HCT116 (cell line): Measurements from ENCODE around the gene CAMKK1. TPM values are rescaled to one million over a fixed set of nuclear protein-coding genes. Genes with fewer than 3 reads are reported as not detected.

Source experiments
- ATAC-seq: fragments of 200-7000 bp; cut with Tn5 transposase; 2 replicates; pipeline ENCODE4 v1.9.1; 2020; ENCODE audit warnings: mild to moderate bottlenecking, moderate library complexity
- BruUV-seq: library from RNA; stranded (reverse); fragments of 400-500 nt; replicated peaks from 2 replicates; lab custom pipeline; 2021; lab: Mats Ljungman, UMichigan
- CTCF ChIA-PET: fragments of 300-600 bp; sonication (Branson Sonifier 250); formaldehyde crosslinking; loops from one replicate; lab custom pipeline; 2021; ENCODE audit warnings: antibody characterized with exemption; lab: Charles Lee
- POLR2A ChIA-PET: fragments of 300-600, 350-600 bp; sonication (Branson Sonifier 250); formaldehyde crosslinking; loops from one replicate; lab custom pipeline; 2021; ENCODE audit warnings: antibody characterized with exemption; lab: Charles Lee
- RAD21 ChIA-PET, 2 experiments: fragments of 300-600 bp; sonication (Branson Sonifier 250); formaldehyde crosslinking; loops; one replicate each; lab custom pipeline; 2023; ENCODE audit warnings: low total read pairs in 2 of 2; ENCODE audit not compliant: uncharacterized antibody in 2 of 2, unreplicated experiment in 2 of 2, low non-redundant PET in 1 of 2; lab: Charles Lee
- DNase-seq: peaks from one replicate; pipeline ENCODE4 v3.0.0-alpha.2; 2010; ENCODE audit warnings: low read depth, low spot score
- H2AFZ ChIP-seq: fragments of 200-600 bp; shearing (Covaris generic), sonication (generic); 2 replicates; pipeline ENCODE4 v1.6.1; 2017; ENCODE audit warnings: low read depth, mixed run types, mixed read lengths, antibody characterized with exemption, low read length; ENCODE audit not compliant: poor library complexity, severe bottlenecking
- H3K27ac ChIP-seq: 2 replicates; pipeline ENCODE4 v1.5.1; 2012; ENCODE audit warnings: low read depth, low read length
- H3K27me3 ChIP-seq: fragments of 200-600 bp; sonication (generic); 2 replicates; pipeline ENCODE4 v1.6.1; 2016; ENCODE audit warnings: mixed run types, low read length, mixed read lengths; ENCODE audit not compliant: insufficient read depth
- H3K36me3 ChIP-seq, 2 experiments: fragments of 200-500 bp in 1 of 2; fragments of 200-600 bp in 1 of 2; sonication (Bioruptor generic) in 1 of 2; sonication (generic) in 1 of 2; 2 replicates each; pipeline versions ENCODE4 v1.5.1 to v1.6.1; 2014 to 2016; ENCODE audit warnings: low read length in 2 of 2, inconsistent platforms in 1 of 2, mixed read lengths in 1 of 2, mixed run types in 1 of 2; ENCODE audit not compliant: insufficient read depth in 2 of 2, control insufficient read depth in 1 of 2
- H3K4me1 ChIP-seq, 2 experiments: fragments of 200-600 bp in 1 of 2; sonication (generic) in 1 of 2; 2 replicates each; pipeline versions ENCODE4 v1.5.1 to v1.6.1; 2012 to 2017; ENCODE audit warnings: low read length in 2 of 2, inconsistent platforms in 1 of 2, mild to moderate bottlenecking in 1 of 2, mixed read lengths in 1 of 2, mixed run types in 1 of 2, moderate library complexity in 1 of 2; ENCODE audit not compliant: insufficient read depth in 2 of 2, control insufficient read depth in 1 of 2
- H3K4me2 ChIP-seq: fragments of 200-600 bp; sonication (generic); 2 replicates; pipeline ENCODE4 v1.6.1; 2017; ENCODE audit warnings: mixed run types, low read length, mixed read lengths
- H3K4me3 ChIP-seq, 2 experiments: fragments of 200-600 bp in 1 of 2; sonication (generic) in 1 of 2; replicated peaks in 1 of 2; 2 replicates each; pipeline ENCODE4 v1.5.1; 2011 to 2016; ENCODE audit warnings: low read length in 2 of 2, control low read depth in 1 of 2, low read depth in 1 of 2, mild to moderate bottlenecking in 1 of 2, mixed read lengths in 1 of 2, mixed run types in 1 of 2
- H3K79me2 ChIP-seq: fragments of 200-600 bp; sonication (generic); 2 replicates; pipeline ENCODE4 v1.6.1; 2017; ENCODE audit warnings: mild to moderate bottlenecking, mixed run types, low read length, moderate library complexity, mixed read lengths; ENCODE audit not compliant: insufficient read depth
- H3K9ac ChIP-seq: fragments of 200-600 bp; sonication (generic); 2 replicates; pipeline ENCODE4 v1.6.1; 2016; ENCODE audit warnings: low read length, mixed read lengths
- H3K9me2 ChIP-seq: fragments of 200-600 bp; sonication (generic), shearing (Covaris generic); 2 replicates; pipeline ENCODE4 v1.6.1; 2017; ENCODE audit warnings: mixed run types, mild to moderate bottlenecking, moderate library complexity; ENCODE audit not compliant: insufficient read depth
- H3K9me3 ChIP-seq, 2 experiments: fragments of 200-500 bp in 1 of 2; fragments of 200-600 bp in 1 of 2; sonication (Bioruptor generic) in 1 of 2; sonication (generic) in 1 of 2; 2 replicates each; pipeline ENCODE4 v1.6.1; 2014 to 2017; ENCODE audit warnings: low read length in 2 of 2, mixed read lengths in 2 of 2, inconsistent platforms in 1 of 2, low read depth in 1 of 2, mild to moderate bottlenecking in 1 of 2, mixed run types in 1 of 2, moderate library complexity in 1 of 2; ENCODE audit not compliant: control insufficient read depth in 1 of 2, insufficient read depth in 1 of 2
- H4K20me1 ChIP-seq: fragments of 200-600 bp; sonication (generic), shearing (Covaris generic); 2 replicates; pipeline ENCODE4 v1.6.1; 2017; ENCODE audit warnings: mixed run types, mild to moderate bottlenecking, moderate library complexity; ENCODE audit not compliant: insufficient read depth
- ATF3 ChIP-seq: IDR thresholded peaks from 2 replicates; pipeline ENCODE4 v1.6.1; 2012
- CBX3 ChIP-seq: IDR thresholded peaks from 2 replicates; pipeline ENCODE4 v1.6.1; 2012; ENCODE audit warnings: low read depth
- CEBPB ChIP-seq: IDR thresholded peaks from 2 replicates; pipeline ENCODE4 v1.6.1; 2012; ENCODE audit warnings: low read depth
- EGR1 ChIP-seq: IDR thresholded peaks from 2 replicates; pipeline ENCODE4 v1.6.1; 2012; ENCODE audit warnings: low read depth
- EZH2phosphoT487 ChIP-seq: fragments of 200-600 bp; IDR thresholded peaks from 2 replicates; pipeline ENCODE4 v1.6.1; 2018; ENCODE audit warnings: antibody characterized with exemption, borderline replicate concordance
- FOSL1 ChIP-seq: IDR thresholded peaks from 2 replicates; pipeline ENCODE4 v1.6.1; 2012; ENCODE audit warnings: low read depth
- JUND ChIP-seq: IDR thresholded peaks from 2 replicates; pipeline ENCODE4 v1.6.1; 2012
- MAX ChIP-seq: IDR thresholded peaks from 2 replicates; pipeline ENCODE4 v1.6.1; 2012
- POLR2A ChIP-seq: IDR thresholded peaks from 2 replicates; pipeline ENCODE4 v1.7.0; 2011; ENCODE audit warnings: borderline replicate concordance; ENCODE audit not compliant: insufficient read depth, insufficient read length; ENCODE audit errors: extremely low read depth
- POLR2AphosphoS5 ChIP-seq: IDR thresholded peaks from 2 replicates; pipeline ENCODE4 v1.6.1; 2011; ENCODE audit warnings: mild to moderate bottlenecking, low read depth, low read length, moderate library complexity
- RAD21 ChIP-seq: IDR thresholded peaks from 2 replicates; pipeline ENCODE4 v1.6.1; 2012; ENCODE audit warnings: low read depth, mild to moderate bottlenecking
- SP1 ChIP-seq: IDR thresholded peaks from 2 replicates; pipeline ENCODE4 v1.6.1; 2012; ENCODE audit warnings: low read depth
- SRF ChIP-seq: IDR thresholded peaks from 2 replicates; pipeline ENCODE4 v1.6.1; 2012; ENCODE audit warnings: low read depth
- YY1 ChIP-seq: IDR thresholded peaks from 2 replicates; pipeline ENCODE4 v1.6.1; 2011; ENCODE audit warnings: low read length, low read depth, moderate library complexity, mild to moderate bottlenecking; ENCODE audit not compliant: insufficient replicate concordance; ENCODE audit errors: extremely low read depth
- ZFX ChIP-seq: fragments of 450-650 bp; IDR thresholded peaks from 2 replicates; pipeline ENCODE4 v1.6.1; 2017
- intact Hi-C: fragments of 100-400 bp; cut with micrococcal nuclease; formaldehyde crosslinking; loops from 2 replicates; pipeline ENCODE4 v1.10.0; 2022
- total RNA-seq: library from RNA; stranded (reverse); gene quantifications from one replicate; pipeline ENCODE4 v1.2.1, GENCODE V29; 2021; ENCODE audit not compliant: unreplicated experiment

CAMKK1 gene
- total RNA-seq, 1 experiment from 2014 or later = 10.6 TPM

GRCh38 chr17:3892095-3892998, 506 bp downstream of the CAMKK1 start:
- POLR2A ChIA-PET = no interaction called here
- RAD21 ChIA-PET = interaction anchor here in 1 of 2 experiments (1.0 kb wide), 1 partner anchor 22 kb away, joined by 3 read pairs; no protein-coding TSS in a partner anchor
- peak overlapping the region; percentile 76 for H3K9ac ChIP-seq
- H3K36me3 ChIP-seq = no peaks in the 10 kb centered on the region
- CTCF ChIA-PET = interaction anchor here (0.8 to 1.7 kb wide), 4 partner anchors 22 to 48 kb away, joined by 3 to 5 read pairs (median 4); partner anchors contain the start of gene NCBP3
- no peaks in the 10 kb centered on the region for H4K20me1 ChIP-seq
- no peak for DNase-seq
- no peak overlapping the region for H2AFZ ChIP-seq
- peak; percentile 33 for ATAC-seq
- peaks cover 5% of the 10 kb centered on the region; the same call in 1 of the 2 replicates for H3K79me2 ChIP-seq
- intact Hi-C loops = no loop called here
- no peaks in the 10 kb centered on the region for H3K27me3 ChIP-seq
- H3K4me2 ChIP-seq = peak overlapping the region; percentile 89
- H3K9me2 ChIP-seq = no peaks in the 10 kb centered on the region
- TF ChIP-seq CBX3 (no peak), EGR1 (peak; percentile 39), MAX (peak; percentile 90), CEBPB (no peak), EZH2phosphoT487 (no peak), POLR2AphosphoS5 (no peak), JUND (no peak), YY1 (no peak), POLR2A (no peak), ATF3 (no peak), SRF (no peak), ZFX (no peak), FOSL1 (no peak), SP1 (no peak), RAD21 (no peak)
- TF ChIP-seq, all 23 proteins: peak for 2
- Histone ChIP-seq H3K4me1 (peaks cover 57 to 73% of the 10 kb centered on the region in 2 experiments), H3K9me3 (no peaks in the 10 kb centered on the region), H3K4me3 (peak overlapping the region; percentile 57 to 74), H3K27ac (peak overlapping the region; percentile 68; the same call in 1 of the 2 replicates)
- BruUV-seq = no TSS peak
